GM21825 (cell line): ENCODE results near the gene FBXW7.

Experiments used
- ATAC-seq: cut with Tn5 transposase; IDR thresholded peaks from one replicate; pipeline ENCODE4 v1.9.1; 2021; ENCODE audit warnings: mild to moderate bottlenecking, moderate library complexity; ENCODE audit not compliant: unreplicated experiment

Gene FBXW7

DNA sequence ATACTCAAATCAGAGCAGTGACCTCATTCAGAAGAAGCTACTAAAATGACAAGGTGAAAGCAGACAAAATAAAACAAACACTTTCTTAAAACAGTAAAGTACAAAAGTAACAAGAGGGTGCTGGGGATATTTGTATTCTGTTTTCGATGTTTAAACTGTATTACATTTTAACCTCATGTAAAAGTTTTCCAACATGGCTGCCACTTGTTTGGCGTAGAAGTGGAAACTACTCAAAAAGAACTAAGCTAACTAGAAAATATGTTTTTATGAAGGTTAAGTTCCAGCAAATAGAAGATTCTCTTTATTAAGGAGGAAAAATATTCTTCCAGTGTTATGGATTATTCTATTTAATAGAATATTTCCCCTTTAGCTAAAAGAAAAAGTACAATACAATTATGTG, 155.0 kb downstream of the FBXW7 start:
- no peak for ATAC-seq

DNA sequence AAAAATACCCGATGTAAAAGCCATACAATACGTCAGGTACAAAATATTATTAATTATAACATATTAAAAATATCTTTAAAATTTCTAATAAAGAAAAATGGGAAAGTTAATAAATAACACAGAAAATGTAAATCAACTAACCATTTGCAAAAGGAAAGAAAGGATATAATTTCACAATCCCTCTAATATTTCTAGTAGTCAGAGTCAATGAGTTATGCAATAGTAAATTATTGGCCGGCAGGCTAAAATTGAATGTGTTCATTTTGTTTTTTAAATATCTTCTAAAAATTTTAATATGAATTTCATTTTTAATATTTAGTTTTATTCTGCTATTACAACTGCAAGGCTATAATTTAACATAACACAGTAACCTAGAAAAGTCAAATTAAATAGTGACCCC, 155.7 kb downstream of the FBXW7 start:
- ATAC-seq = no peak

DNA sequence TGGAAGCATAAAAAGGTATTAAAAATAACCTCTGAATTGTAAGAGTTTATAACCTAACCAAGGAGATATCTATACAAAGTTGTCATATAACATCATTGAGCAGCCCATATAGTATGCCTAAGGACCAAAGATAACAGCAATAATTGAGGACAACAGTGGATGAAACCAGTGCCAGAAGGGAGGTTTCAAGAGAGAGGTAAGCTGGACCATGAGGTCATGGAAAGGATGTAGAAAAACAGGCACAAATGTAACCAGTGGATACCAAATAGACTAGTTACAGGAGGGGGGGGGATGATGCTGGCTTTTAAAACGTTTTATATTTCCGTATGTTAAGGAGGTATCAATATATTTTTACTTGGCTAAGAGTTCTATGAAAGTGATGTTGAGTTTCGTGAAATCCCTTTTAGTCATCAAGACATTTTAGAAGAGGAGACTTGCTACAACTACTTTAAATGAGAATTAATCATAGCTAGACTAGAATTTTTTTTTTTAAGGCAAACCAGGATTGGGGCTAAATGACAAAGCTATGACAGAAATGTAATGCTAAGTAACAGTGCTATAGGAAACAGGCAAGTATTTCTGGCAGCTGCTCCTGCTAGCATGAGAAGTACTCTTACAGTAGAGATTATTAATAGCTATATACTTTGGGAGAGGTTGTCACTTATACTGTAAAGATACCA, 161.1 kb downstream of the FBXW7 start:
- ATAC-seq = no peak

DNA sequence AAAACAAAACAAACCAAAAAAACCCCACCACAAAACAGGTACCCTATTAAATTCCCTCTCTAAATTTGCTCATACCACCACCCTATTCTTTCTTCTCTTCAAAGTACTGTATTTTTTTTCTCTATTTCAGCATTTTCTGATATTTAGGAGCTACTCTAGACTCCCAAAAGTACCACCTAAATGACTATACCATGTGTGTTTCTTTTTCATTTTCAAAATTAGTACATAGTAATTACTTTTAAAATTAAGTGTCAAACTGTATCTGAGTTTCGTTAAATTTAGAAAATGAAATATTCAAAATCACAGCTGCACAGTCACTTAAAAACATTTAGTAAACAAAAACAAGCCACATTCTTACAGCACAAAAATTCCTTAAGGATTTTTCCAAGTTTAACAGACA, 161.7 kb downstream of the FBXW7 start:
- no peak for ATAC-seq

DNA sequence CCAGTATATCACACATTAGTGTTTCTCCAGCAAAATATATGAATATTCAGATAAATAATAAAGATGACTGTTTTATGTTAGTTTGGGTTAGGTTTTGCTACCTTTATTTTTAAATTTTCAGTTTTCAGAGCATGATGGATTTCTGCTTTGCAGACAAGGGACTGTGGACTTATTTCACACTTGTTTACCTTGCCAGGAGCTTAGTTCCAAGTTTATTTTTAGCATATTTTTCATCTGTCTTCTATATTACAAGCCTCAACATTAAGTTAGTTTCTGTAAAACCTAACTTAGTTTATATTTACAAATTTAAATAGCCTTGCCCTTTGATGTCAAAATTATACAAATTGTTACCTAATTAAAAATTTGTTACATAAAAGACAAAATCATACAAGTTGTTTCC, 163.4 kb downstream of the FBXW7 start:
- no peak for ATAC-seq

DNA sequence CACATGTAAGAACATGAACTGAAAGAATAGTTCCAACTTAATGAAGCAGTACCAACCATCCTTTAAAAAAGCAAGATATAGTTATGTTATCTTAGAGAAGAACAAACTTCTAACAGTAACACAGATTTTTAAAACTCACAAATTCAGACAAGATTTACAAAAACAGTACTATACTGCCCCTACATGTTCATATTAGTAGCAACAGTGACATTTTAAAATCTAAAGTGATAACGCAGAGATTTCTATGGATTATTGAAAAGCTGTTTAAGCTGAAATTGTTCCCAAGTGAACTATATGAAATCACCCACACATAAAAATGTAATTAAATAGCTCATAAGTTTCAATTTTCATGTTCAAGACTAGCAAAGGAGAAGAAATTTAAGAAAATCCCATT, 166.0 kb downstream of the FBXW7 start:
- ATAC-seq = no peak

DNA sequence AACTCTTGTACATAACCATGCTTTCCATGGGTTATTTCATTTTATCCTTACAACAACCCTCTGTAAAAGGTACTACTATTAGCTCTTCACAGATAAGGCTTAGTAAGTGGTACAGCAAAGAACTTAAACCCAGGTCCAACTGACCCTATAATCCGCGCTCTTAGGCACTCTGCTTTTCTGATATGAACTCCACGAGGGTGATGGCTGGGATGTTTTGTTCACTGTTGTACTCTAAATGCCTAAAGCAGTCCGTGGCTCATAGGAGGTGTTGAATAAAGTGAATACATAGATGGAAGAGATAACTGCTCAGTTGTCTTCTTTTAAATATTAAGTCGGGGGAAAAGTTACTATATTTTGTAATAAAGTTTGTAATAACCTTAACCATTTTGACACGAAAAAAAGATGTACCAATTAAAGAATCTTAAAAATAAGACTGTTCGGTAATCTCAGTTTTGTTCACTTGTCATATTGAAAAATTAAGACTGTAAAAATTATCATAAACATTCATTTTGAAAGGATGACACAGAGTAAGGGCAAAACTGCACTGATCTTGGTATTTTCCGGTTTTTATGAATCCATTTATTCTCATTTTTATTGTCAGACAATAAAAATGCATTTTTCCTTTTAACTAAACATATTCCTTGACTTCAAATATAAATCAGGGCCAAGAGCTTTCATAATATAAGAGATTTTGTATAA, 166.5 kb downstream of the FBXW7 start:
- ATAC-seq = no peak

DNA sequence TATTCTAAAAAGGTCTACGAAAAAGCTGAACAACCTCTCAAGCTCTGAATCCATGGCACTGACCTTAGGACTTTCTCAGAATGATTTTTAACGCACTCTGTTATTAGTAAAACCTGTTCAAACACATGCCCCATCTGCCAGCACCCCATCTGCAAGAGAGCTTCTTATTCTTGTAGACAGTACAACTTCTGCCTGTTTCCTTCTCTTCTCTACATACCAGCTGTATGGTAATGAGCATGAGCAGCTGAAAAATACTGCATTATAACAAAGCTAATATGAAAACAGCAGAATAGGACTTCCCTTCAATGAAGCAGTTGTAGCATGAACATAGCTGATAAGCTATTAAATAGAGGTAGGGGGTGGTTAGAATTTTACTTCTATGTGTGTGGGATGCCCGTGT, 167.9 kb downstream of the FBXW7 start:
- no peak for ATAC-seq

DNA sequence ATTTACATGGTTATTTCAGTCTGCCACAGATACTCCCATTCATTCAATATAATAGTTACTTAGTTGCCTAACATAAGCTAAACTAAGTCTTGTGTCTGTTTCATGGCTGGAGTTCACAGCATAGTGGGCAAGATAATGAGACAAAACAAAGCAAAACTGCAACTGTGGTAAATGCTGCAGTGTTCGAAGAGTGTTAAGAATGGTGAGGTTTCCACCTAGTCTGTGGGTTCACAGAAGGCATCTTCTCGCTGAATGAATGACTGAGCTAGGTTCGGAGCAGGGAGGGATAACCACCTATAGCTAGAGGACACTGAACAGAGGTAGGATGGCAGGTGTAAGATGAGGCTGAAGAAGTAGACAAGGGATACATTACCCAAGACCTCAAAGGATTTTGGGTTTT, 171.0 kb downstream of the FBXW7 start:
- no peak for ATAC-seq

DNA sequence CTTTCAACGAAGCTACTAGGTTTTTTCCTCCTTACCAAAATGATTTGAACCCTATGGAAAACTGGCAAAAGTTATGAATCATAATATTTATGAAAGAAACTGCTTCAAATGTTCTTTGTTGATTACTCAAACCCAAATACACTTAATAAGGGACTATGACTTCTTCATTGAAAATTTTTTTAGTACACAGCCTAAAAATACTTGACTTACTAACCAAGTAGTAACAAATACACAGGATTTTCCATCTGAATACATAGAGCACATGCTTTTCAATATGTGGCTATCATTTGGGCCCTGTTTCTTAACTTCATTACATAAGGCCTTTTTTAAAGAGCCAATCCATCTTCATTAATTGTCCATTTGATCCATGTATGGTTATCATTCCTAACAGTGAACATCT, 171.5 kb downstream of the FBXW7 start:
- no peak for ATAC-seq

DNA sequence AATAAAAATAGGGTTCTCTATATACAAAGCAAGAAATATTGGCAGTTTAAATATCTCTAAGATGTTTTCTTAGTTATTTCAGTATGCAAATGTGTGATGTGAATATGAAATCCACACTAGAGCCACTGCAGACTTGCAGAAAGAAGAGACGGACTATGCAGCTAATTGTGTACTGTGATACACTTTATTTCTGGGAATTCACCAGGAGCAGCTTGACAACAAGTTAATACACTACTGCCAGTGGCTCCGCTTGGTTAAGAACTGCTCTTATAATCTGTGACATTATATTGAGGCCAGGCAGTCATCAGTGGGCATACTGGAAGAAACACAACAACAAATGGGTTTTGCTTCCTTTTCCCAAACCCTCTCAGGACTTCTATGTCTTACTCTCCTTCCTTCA, 172.0 kb downstream of the FBXW7 start:
- no peak for ATAC-seq

DNA sequence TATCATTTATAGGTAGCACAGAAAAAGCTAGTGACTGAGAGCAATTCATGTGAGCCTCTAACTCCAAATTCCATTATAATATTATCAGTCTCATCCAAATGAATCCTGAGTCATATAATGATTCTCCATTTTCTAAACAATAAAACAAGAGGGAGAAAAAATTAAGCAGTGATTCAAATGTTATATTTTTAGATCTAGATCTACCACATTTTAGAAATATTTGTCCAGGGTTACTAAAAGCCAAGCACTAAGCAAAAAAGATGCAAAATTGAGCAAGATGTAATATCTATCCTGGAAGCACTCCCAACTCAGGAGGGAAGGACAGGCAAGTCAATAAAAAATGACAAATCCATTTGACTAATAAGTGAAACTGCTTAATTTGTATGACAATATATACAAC, 172.8 kb downstream of the FBXW7 start:
- no peak for ATAC-seq

DNA sequence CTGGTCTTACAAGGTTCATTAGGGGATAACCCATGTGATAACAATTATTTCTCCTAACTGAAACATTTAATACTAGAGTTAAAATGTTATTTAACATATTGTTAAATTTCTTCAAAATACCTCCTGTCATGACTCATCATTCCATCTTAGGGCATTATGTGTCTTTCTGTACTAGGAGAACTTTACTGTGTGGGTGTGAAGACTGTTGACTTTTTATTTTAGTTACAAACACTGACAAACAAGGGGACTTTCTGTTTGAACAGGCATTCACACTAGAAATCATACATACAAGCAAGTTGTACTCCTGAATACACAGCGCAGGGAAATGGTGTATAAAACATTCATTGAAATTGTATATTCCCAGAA, 175.9 kb downstream of the FBXW7 start:
- ATAC-seq = no peak

DNA sequence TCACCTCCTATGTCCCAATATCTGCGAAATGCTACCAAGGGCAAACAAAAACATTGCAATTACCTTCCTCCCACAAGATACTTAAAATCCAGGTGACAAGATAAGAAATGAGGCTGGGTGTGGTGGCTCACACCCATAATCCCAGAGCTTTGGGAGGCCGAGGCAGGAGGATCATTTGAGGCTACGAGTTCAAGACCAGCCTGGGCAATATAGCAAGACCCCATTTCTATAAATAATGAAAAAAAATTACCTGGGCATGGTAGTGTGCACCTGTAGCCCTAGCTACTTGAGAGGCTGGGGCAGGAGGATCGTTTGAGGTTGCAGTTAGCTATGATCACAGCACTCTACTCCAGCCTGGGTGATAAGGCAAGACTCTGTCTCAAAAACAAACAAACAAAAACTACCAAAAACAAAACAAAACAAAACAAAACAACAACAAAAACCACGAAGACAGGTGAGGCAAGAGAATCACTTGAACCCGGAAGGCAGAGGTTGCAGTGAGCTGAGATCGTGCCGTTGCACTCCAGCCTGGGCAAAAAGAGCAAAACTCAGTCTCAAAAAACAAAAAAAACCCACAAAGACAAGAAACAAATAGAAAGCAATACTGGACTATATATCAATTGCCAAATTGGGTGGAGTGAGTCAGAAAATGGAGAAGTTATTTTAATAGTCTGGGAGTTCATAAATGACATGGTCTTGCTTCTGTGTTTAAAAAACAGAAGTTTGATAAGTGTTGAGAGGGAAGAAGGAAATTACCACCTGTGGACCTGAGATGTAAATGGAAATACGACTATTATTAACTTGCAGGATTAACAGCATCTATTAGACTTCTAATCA, 176.5 kb downstream of the FBXW7 start:
- ATAC-seq = no peak

DNA sequence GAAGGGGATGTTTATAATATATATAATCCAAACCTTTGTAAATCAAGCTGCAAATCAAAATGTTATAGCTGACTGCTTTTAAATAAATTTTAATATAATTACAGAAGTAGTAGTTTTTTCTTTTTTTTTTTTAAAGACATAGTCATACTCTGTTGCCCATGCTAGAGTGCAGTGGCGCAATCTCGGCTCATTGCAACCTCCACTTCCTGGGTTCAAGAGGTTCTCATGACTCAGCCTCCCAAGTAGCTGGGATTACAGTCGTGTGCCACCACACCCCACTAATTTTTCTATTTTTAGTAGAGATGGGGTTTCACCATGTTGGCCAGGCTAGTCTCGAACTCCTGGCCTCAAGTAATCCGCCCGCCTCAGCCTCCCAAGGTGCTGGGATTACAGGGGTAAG, 178.7 kb downstream of the FBXW7 start:
- ATAC-seq = no peak

DNA sequence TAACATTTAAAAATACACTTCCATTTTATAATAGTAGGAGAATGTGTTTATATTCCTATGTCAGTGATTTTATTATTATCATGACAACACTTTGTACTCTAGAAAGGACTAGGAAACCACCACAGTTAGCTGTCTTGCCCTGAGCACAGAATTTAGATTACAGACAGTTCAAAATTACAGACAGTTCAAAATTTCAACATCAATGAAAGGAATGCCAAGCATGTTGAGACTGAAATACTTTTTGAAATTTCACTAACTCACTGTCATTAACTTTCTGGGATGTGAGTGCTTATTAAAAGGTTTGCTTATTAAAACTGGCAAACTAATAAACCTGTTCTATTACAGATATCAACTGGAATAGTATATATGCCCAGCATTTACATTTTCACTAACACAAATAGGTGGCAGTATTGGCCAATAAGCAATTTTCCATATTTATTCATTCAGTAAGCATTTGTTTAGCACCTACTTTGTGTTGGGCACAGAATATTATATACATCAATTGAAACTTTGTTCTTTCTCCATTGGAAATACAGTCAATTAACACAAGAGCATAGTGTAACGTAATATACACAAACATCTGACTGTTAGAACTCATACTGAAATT, 179.4 kb downstream of the FBXW7 start:
- no peak for ATAC-seq

DNA sequence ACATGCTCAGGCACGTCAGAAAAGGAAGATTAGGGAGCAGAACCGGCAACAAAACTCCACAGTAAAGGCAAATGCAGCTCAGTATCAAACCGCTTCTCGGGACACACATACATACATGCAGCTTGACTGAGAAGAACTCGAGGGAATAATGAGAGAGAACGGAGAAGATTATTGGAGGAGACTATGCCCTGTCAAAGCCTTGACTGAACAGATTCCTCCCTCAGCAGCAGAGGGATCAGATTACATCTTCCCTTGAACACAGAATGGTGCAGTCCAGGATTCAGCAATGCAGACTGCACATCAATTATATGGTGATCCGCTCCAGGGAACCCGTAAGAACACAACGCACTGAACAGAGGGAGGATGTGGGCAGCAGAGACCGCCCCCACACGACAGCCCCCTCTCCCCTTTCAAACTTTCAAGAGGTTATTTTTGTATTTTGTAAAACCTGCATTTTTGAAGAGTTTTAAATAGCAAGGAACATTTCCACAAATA, 183.2 kb downstream of the FBXW7 start:
- ATAC-seq = peak; percentile 82

DNA sequence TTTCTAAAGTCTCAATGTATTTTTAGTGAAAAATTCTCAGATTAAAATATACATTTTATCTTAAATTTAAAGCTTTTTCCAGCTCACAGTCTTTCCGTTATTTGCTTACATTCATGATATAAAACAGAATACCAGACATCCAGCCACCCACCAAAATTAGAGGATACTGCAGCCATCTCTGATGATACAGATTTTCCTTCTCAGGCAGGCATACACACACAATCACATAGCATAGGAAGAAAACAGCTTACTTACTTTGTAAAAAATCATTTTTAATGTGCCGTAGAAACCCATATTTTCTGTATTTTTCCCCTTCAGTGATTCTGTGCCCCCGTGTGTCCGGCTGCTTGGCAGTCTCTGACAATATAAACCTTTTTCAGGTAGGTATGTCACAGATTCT, 183.7 kb downstream of the FBXW7 start:
- peak; percentile 5 for ATAC-seq

DNA sequence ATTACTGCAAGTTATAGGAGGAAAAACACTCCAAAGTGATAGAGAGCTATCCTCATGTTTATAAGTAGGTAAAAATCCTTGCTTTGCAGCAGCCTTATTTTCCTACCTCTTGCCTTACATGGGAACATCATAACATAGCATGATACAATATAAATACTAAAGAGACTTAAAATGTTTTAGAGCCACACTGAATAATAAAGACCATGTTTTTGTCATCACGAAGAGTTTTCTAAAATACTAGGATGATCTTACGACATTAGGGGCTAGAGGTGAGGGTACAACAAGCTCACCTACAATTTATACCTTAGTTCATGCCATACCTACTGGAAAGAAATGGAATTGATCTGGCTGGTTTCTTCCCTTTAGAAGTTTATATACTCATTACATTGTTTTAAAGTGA, 184.8 kb downstream of the FBXW7 start:
- ATAC-seq = no peak

DNA sequence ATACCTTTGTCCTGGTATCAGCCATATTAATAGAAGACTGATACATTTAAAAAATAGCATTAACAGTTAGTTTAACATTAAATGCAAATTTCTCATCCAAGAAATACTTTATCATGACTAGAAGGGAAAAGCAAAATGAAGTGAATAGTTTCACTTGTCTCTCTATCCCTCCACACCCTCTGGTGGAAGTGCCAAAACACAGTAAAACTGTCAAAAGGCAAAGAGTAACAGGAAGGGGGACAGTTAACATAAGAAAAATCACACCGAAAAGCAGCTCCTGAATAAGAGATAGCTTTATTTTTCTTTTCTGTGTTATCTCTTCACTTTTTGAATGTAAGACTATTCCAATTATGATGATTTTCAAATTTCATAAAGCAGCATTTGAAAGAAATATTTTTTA, 187.2 kb downstream of the FBXW7 start:
- no peak for ATAC-seq

DNA sequence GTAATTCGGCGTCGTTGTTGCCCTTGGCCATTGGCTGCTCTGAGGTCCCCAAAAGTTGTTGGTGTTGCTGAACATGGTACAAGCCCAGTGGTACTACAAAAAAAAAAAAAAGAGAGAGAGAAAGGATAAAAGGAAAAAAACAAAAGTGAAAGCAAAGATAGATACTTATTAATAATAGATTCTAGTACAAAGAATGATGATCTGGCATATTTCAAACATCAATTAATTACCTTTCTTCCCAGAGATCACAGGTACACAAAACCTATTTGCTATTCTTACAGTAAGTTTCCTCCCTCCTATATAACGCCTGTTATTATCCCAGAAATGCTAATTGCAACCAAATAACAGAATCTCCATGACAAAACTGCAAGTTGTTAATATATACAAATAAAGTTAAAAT, 188.9 kb downstream of the FBXW7 start:
- ATAC-seq = no peak

DNA sequence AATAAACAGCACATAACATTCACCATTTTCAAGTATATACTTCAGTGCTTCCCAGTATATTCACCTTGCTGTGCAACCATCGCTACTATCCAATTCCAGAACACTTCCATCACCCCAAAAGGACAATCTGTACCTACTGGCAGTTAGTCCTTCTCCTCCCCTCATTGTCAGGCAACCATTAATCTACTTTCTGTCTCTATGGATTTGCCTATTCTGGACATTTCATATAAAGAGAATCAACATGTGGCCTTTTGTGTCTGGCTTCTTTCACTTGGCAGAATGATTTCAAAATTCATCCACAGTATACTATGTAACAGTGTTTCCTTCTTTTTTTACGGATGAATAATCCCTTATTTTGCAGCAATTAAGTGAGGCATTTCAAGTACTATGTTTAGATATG, 189.4 kb downstream of the FBXW7 start:
- ATAC-seq = no peak
